GM12891 (cell line): Measurements from ENCODE around the gene LAMC2.

Source experiments
- POLR2A ChIP-seq: IDR thresholded peaks from 2 replicates; pipeline ENCODE4 v1.6.1; 2011; ENCODE audit warnings: low read depth, low read length, control low read depth
- POLR2AphosphoS5 ChIP-seq: IDR thresholded peaks from 2 replicates; pipeline ENCODE4 v1.6.1; 2011; ENCODE audit warnings: low read depth, low read length, control low read depth
- SPI1 ChIP-seq: IDR thresholded peaks from 2 replicates; pipeline ENCODE4 v1.6.1; 2011; ENCODE audit warnings: low read depth, low read length, control low read depth
- TAF1 ChIP-seq: IDR thresholded peaks from 2 replicates; pipeline ENCODE4 v1.6.1; 2011; ENCODE audit warnings: low read depth, low read length, control low read depth

DNA sequence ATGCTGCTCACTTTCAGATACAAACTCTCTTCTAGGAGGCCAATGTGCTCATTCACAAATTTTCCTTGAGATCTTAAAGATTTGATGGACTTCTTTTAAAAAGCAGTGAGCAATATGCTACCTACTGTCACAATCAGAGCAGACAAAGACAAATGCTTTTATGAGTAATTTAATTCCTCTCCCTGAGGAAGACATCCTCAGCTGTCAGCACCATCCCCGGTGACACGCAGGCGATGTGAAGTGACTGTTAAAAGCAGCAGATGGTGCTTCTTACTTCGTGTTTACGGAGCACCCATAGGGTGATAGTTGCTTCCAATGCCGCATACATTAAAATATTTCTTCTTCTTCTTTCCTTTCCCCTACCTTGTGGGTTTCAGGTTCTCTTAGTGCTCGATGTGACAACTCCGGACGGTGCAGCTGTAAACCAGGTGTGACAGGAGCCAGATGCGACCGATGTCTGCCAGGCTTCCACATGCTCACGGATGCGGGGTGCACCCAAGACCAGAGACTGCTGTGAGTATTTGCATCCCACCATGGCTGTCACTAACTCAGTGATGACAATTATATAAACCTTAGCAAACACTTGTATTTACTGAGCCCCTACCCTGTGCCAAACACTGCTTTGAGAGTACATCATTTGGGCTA, 29.1 kb downstream of the LAMC2 start:
- TF ChIP-seq POLR2A (no peak), POLR2AphosphoS5 (no peak), TAF1 (no peak), SPI1 (no peak)
